K562 (cell line): Measurements from ENCODE around the gene SIRT4. TPM values are rescaled to one million over a fixed set of nuclear protein-coding genes. Genes with fewer than 3 reads are reported as not detected.

ENCODE experiments used
- CBFA2T2 ChIP-seq: fragments of 450-650 bp; conservative IDR thresholded peaks from 2 replicates; pipeline ENCODE4 v1.6.1; 2017; ENCODE audit warnings: mild to moderate bottlenecking
- CREBBP ChIP-seq: IDR thresholded peaks from one replicate; pipeline ENCODE4 v1.6.1; 2012; ENCODE audit warnings: low read depth, mild to moderate bottlenecking, control low read depth, inconsistent platforms, low read length
- FOXP1 ChIP-seq: sonication (generic); formaldehyde crosslinking; IDR thresholded peaks from 2 replicates; pipeline ENCODE4 v1.8.0; 2022; ENCODE audit warnings: mild to moderate bottlenecking, missing genetic modification reagents
- MAZ ChIP-seq, 2 experiments: fragments of 450-650 bp in 1 of 2; sonication (generic) in 1 of 2; formaldehyde crosslinking; IDR thresholded peaks in 1 of 2; conservative IDR thresholded peaks in 1 of 2; 2 replicates each; pipeline versions ENCODE4 v1.4.0 to v1.5.0; 2020; ENCODE audit warnings: mild to moderate bottlenecking in 1 of 2, missing genetic modification reagents in 1 of 2
- NELFE ChIP-seq: IDR thresholded peaks from 2 replicates; pipeline ENCODE4 v1.6.1; 2011; ENCODE audit warnings: mild to moderate bottlenecking; ENCODE audit not compliant: insufficient read depth, insufficient read length
- PATZ1 ChIP-seq: fragments of 250-450 bp; sonication (Bioruptor Pico); IDR thresholded peaks from 2 replicates; pipeline ENCODE4 v1.5.0; 2020; ENCODE audit warnings: mild to moderate bottlenecking, borderline replicate concordance
- PBX2 ChIP-seq, 2 experiments: IDR thresholded peaks in 1 of 2; conservative IDR thresholded peaks in 1 of 2; 2 replicates each; pipeline ENCODE4 v1.6.1; 2016; ENCODE audit warnings: low read depth in 2 of 2, mild to moderate bottlenecking in 1 of 2, missing compliant biosample characterization in 1 of 2, missing genetic modification characterization in 1 of 2, moderate library complexity in 1 of 2
- POLR2AphosphoS5 ChIP-seq: IDR thresholded peaks from 2 replicates; pipeline ENCODE4 v1.6.1; 2011; ENCODE audit warnings: mild to moderate bottlenecking, low read depth, low read length, moderate library complexity; ENCODE audit not compliant: control insufficient read depth, insufficient read depth
- ZNF589 ChIP-seq: fragments of 200-800 bp; sonication (Bioruptor generic); IDR thresholded peaks from 2 replicates; pipeline ENCODE4 v1.6.1; 2016; ENCODE audit warnings: low read depth, missing genetic modification characterization, missing compliant biosample characterization
- polyA plus RNA-seq, 8 experiments: library from polyadenylated mRNA; depleted of rRNA in 4 of 8; stranded (reverse) in 5 of 8; unstranded in 3 of 8; fragments of >200 nt; fragmentation: Nextera tagmentation in 2 of 8; fragmentation: Illumina TruSeq in 1 of 8; extraction: Ambion mirVana in 2 of 8; extraction: Trizol in 1 of 8; gene quantifications; 2 replicates each; pipeline versions ENCODE4 v1.2.1 to v1.2.3, GENCODE V29; 2011 to 2014; ENCODE audit warnings: inconsistent platforms in 1 of 8, missing spikeins in 1 of 8
- total RNA-seq, 7 experiments: library from RNA; depleted of rRNA in 6 of 7; stranded (reverse); fragments of >200 nt in 6 of 7; fragmentation: Illumina TruSeq in 2 of 7; extraction: Trizol in 2 of 7; gene quantifications; 2 replicates each; pipeline versions ENCODE4 v1.2.1 to v1.2.3, GENCODE V29; 2011 to 2021; ENCODE audit warnings: low replicate concordance in 1 of 7
- TF ChIP-seq, protein P1 (sequence below): fragments of 250-450 bp; sonication (Bioruptor Pico); IDR thresholded peaks from 2 replicates; pipeline ENCODE4 v1.9.0; 2021; ENCODE audit warnings: mild to moderate bottlenecking

Gene SIRT4
- total and polyA plus RNA-seq, 9 of the 15 experiments (the other 6 are each of a cell fraction or from before 2014, with no cell fraction given), result 0.86 to 5.2 (median 2.4) TPM

- no peak for TF ChIP-seq PATZ1
- peak; percentile 72 for TF ChIP-seq NELFE
- peak in 1 of 2 experiments; percentile 82; a peak in 3 of 4 replicates for TF ChIP-seq MAZ (CRISPR knock-in tag; conservative IDR thresholded peaks at IDR 0.05 in 1 of 2, IDR thresholded peaks at IDR 0.05 in 1 of 2)
- peak; percentile 100 for TF ChIP-seq POLR2AphosphoS5
- TF ChIP-seq PBX2 (CRISPR knock-in tag; IDR thresholded peaks at IDR 0.05; ENCODE audit: low read depth), result no peak
- TF ChIP-seq PBX2 (tag; conservative IDR thresholded peaks at IDR 0.05; ENCODE audit: low read depth), result 0 out of 2 replicates have a peak, but pooled peaks have one; percentile 13
- peak; percentile 43; the same call in 1 of the 2 replicates for TF ChIP-seq FOXP1 (CRISPR knock-in tag)
- TF ChIP-seq, protein P1, sequence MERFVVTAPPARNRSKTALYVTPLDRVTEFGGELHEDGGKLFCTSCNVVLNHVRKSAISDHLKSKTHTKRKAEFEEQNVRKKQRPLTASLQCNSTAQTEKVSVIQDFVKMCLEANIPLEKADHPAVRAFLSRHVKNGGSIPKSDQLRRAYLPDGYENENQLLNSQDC (CRISPR knock-in tag), result peak; percentile 96
- TF ChIP-seq ZNF589 (CRISPR knock-in tag), result no peak
- TF ChIP-seq CREBBP, result peak; percentile 92
- 0 out of 2 replicates have a peak, but pooled peaks have one; percentile 23 for TF ChIP-seq CBFA2T2
Observed at GRCh38 chr12:120292661-120293531, 9.2 kb upstream of the SIRT4 start, which contains the start of gene RNU4-1 (continued).
